ENCODE data around the gene JAG1.

Gene JAG1

DNA sequence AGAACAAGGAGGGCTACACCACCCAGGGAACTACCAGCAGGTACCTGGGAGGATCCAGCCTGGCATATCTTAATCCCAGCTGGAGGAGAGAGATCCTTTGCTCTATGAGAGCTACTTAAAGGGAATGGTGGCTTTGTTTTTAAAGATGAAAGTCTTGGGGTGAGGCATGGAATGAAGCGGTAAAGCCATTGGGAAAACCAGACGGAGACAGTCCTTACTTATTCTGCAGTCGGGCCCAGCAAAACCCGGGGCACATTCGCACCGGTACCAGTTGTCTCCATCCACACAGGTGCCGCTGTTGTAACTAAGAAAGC is 30.3 kb downstream of the JAG1 start:
- Histone ChIP-seq H3K36me3 (ENCODE audit: control insufficient read depth in 2 of 2, insufficient read depth in 1 of 2, low read length in 2 of 2) (peaks cover 27 to 97% of the 10 kb centered on the region in 2 experiments), H3K4me1 (ENCODE audit: control insufficient read depth, insufficient read depth, low read length) (no peaks in the 10 kb centered on the region; the same call in 1 of the 2 replicates), H3K27ac (ENCODE audit: extremely low read depth, low read depth, low read length) (no peak overlapping the region), H3K9me3 (ENCODE audit: control insufficient read depth, insufficient read depth, low read depth, low read length) (no peaks in the 10 kb centered on the region), H3K4me3 (ENCODE audit: low read depth, low read length) (no peak overlapping the region)
- ChIA-PET CTCF (interaction anchor here (0.6 kb wide), 1 partner anchor 634 kb away, joined by 3 read pairs; no protein-coding TSS in a partner anchor), POLR2A (no interaction called here)
- TF ChIP-seq ZNF791 (tag by site-specific recombination; IDR thresholded peaks at IDR 0.05) (no peak), ZNF629 (tag by site-specific recombination; IDR thresholded peaks at IDR 0.05) (no peak), ZNF157 (tag by site-specific recombination; IDR thresholded peaks at IDR 0.05) (no peak), ZNF174 (tag by site-specific recombination; IDR thresholded peaks at IDR 0.05) (no peak), ZNF423 (tag by site-specific recombination; IDR thresholded peaks at IDR 0.05) (no peak)
- TF ChIP-seq, protein P1, sequence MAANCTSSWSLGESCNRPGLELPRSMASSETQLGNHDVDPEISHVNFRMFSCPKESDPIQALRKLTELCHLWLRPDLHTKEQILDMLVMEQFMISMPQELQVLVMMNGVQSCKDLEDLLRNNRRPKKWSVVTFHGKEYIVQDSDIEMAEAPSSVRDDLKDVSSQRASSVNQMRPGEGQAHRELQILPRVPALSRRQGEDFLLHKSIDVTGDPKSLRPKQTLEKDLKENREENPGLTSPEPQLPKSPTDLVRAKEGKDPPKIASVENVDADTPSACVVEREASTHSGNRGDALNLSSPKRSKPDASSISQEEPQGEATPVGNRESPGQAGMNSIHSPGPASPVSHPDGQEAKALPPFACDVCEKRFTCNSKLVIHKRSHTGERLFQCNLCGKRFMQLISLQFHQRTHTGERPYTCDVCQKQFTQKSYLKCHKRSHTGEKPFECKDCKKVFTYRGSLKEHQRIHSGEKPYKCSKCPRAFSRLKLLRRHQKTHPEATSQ (tag by site-specific recombination; IDR thresholded peaks at IDR 0.05) = no peak
- TF ChIP-seq, protein P2, sequence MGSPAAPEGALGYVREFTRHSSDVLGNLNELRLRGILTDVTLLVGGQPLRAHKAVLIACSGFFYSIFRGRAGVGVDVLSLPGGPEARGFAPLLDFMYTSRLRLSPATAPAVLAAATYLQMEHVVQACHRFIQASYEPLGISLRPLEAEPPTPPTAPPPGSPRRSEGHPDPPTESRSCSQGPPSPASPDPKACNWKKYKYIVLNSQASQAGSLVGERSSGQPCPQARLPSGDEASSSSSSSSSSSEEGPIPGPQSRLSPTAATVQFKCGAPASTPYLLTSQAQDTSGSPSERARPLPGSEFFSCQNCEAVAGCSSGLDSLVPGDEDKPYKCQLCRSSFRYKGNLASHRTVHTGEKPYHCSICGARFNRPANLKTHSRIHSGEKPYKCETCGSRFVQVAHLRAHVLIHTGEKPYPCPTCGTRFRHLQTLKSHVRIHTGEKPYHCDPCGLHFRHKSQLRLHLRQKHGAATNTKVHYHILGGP (tag by site-specific recombination; IDR thresholded peaks at IDR 0.05) = no peak
- TF ChIP-seq, protein P3, sequence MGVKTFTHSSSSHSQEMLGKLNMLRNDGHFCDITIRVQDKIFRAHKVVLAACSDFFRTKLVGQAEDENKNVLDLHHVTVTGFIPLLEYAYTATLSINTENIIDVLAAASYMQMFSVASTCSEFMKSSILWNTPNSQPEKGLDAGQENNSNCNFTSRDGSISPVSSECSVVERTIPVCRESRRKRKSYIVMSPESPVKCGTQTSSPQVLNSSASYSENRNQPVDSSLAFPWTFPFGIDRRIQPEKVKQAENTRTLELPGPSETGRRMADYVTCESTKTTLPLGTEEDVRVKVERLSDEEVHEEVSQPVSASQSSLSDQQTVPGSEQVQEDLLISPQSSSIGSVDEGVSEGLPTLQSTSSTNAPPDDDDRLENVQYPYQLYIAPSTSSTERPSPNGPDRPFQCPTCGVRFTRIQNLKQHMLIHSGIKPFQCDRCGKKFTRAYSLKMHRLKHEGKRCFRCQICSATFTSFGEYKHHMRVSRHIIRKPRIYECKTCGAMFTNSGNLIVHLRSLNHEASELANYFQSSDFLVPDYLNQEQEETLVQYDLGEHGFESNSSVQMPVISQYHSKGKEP (tag by site-specific recombination; IDR thresholded peaks at IDR 0.05) = no peak
- TF ChIP-seq, protein P4, sequence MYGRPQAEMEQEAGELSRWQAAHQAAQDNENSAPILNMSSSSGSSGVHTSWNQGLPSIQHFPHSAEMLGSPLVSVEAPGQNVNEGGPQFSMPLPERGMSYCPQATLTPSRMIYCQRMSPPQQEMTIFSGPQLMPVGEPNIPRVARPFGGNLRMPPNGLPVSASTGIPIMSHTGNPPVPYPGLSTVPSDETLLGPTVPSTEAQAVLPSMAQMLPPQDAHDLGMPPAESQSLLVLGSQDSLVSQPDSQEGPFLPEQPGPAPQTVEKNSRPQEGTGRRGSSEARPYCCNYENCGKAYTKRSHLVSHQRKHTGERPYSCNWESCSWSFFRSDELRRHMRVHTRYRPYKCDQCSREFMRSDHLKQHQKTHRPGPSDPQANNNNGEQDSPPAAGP (tag by site-specific recombination; IDR thresholded peaks at IDR 0.05) = no peak

DNA sequence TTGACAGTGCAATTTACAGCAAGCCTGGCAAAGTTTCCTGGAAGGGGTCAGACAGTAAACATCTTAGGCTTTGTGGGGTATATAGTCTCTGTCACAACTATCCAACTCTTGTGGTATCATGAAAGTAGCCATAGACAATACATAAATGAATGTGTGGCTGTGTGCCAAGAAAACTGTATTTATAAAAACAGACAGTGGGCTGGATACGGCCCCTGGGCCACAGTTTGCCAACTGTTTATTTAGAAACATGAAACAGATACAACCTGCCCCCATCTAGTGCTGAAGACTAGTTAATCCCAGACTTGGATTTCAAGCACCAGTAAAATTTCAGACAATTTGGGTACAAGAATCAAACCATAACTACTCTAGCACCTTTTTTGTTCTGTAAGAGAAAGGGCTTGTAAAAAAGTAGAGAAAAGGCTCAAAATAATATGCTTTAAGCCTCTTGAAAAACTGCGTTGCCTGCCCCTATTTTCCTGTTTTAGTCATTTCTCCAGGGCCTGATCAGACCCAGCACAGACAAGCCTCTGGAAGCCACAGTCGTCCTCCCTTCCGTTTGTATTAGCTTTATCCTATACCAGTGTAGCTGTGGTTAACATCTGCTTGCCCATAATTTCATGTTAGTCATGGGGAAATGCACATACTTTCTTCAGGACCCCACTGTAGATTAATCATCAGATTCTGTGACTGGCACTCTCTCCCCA is 30.8 kb downstream of the JAG1 start:
- Histone ChIP-seq H3K27ac (ENCODE audit: extremely low read depth, low read depth, low read length) (no peak overlapping the region), H3K4me1 (ENCODE audit: control insufficient read depth, insufficient read depth, low read length) (no peaks in the 10 kb centered on the region; the same call in 1 of the 2 replicates), H3K36me3 (ENCODE audit: control insufficient read depth in 2 of 2, insufficient read depth in 1 of 2, low read length in 2 of 2) (peaks cover 23 to 97% of the 10 kb centered on the region in 2 experiments), H3K4me3 (ENCODE audit: low read depth, low read length) (no peak overlapping the region), H3K9me3 (ENCODE audit: control insufficient read depth, insufficient read depth, low read depth, low read length) (no peaks in the 10 kb centered on the region)
- TF ChIP-seq SP3 (tag by site-specific recombination; IDR thresholded peaks at IDR 0.05) (no peak), ZNF23 (tag by site-specific recombination; IDR thresholded peaks at IDR 0.05; ENCODE audit: borderline replicate concordance) (no peak), ZNF138 (tag by site-specific recombination; IDR thresholded peaks at IDR 0.05; ENCODE audit: borderline replicate concordance) (no peak), ZNF792 (tag by site-specific recombination; IDR thresholded peaks at IDR 0.05) (no peak), EGR2 (tag by site-specific recombination; IDR thresholded peaks at IDR 0.05; ENCODE audit: low read depth) (no peak), ZNF24 (tag by site-specific recombination; IDR thresholded peaks at IDR 0.05) (no peak), SETDB1 (IDR thresholded peaks at IDR 0.05; ENCODE audit: insufficient read length, low read length) (no peak), ZNF211 (tag by site-specific recombination; IDR thresholded peaks at IDR 0.05; ENCODE audit: low read depth) (no peak), ZNF529 (tag by site-specific recombination; IDR thresholded peaks at IDR 0.05; ENCODE audit: insufficient replicate concordance) (no peak), ZBTB21 (tag by site-specific recombination; IDR thresholded peaks at IDR 0.05) (no peak)
- CTCF ChIA-PET = interaction anchor here (0.6 kb wide), 1 partner anchor 635 kb away, joined by 3 read pairs; no protein-coding TSS in a partner anchor
- POLR2A ChIA-PET = no interaction called here

Measured in HEK293 (cell line).